HEK293 (cell line): Measurements from ENCODE around the gene LYPD5.

Experiments
- CTCF ChIA-PET: fragments of 350-600 bp; formaldehyde crosslinking; extraction: SDS; loops from one replicate; lab custom pipeline; 2021; ENCODE audit warnings: antibody characterized with exemption; lab: Yijun Ruan, JAX
- POLR2A ChIA-PET: fragments of 300-600 bp; formaldehyde crosslinking; extraction: SDS; loops from one replicate; lab custom pipeline; 2020; ENCODE audit warnings: antibody characterized with exemption, inconsistent platforms; lab: Yijun Ruan, JAX
- H3K27ac ChIP-seq: fragments of 200-500 bp; sonication (Bioruptor generic); 2 replicates; pipeline ENCODE4 v1.5.1; 2014; ENCODE audit warnings: low read depth, low read length, control low read depth, inconsistent platforms; ENCODE audit errors: extremely low read depth
- H3K36me3 ChIP-seq, 2 experiments: fragments of 200-500 bp in 1 of 2; sonication (Bioruptor generic) in 1 of 2; 1 replicate in 1 of 2; 2 replicates in 1 of 2; pipeline ENCODE4 v1.5.1; 2014 to 2017; ENCODE audit warnings: inconsistent platforms in 2 of 2, low read length in 2 of 2; ENCODE audit not compliant: control insufficient read depth in 2 of 2, insufficient read depth in 1 of 2
- H3K4me1 ChIP-seq: fragments of 200-500 bp; sonication (Bioruptor generic); 2 replicates; pipeline ENCODE4 v1.5.1; 2014; ENCODE audit warnings: mild to moderate bottlenecking, low read length, inconsistent platforms; ENCODE audit not compliant: control insufficient read depth, insufficient read depth
- H3K4me3 ChIP-seq: 2 replicates; pipeline ENCODE4 v1.5.1; 2011; ENCODE audit warnings: low read depth, mild to moderate bottlenecking, control low read depth, low read length, moderate library complexity
- H3K9me3 ChIP-seq: fragments of 200-500 bp; sonication (Bioruptor generic); 2 replicates; pipeline ENCODE4 v1.5.1; 2014; ENCODE audit warnings: low read depth, low read length, inconsistent platforms; ENCODE audit not compliant: control insufficient read depth, insufficient read depth
- GFI1B ChIP-seq: fragments of 450-650 bp; formaldehyde crosslinking; IDR thresholded peaks from 2 replicates; pipeline ENCODE4 v1.5.1; 2016; ENCODE audit warnings: missing biosample characterization, missing genetic modification characterization
- KLF16 ChIP-seq: fragments of 450-650 bp; formaldehyde crosslinking; IDR thresholded peaks from 2 replicates; pipeline ENCODE4 v1.5.1; 2017; ENCODE audit warnings: missing biosample characterization, missing genetic modification characterization
- KLF8 ChIP-seq: fragments of 450-650 bp; formaldehyde crosslinking; IDR thresholded peaks from 2 replicates; pipeline ENCODE4 v1.5.1; 2016; ENCODE audit warnings: missing biosample characterization, missing genetic modification characterization
- KLF9 ChIP-seq: fragments of 450-650 bp; formaldehyde crosslinking; IDR thresholded peaks from 2 replicates; pipeline ENCODE4 v1.5.1; 2016; ENCODE audit warnings: missing biosample characterization, missing genetic modification characterization, low read depth
- PATZ1 ChIP-seq: fragments of 450-650 bp; formaldehyde crosslinking; IDR thresholded peaks from 2 replicates; pipeline ENCODE4 v1.5.1; 2016; ENCODE audit warnings: missing biosample characterization, missing genetic modification characterization
- TSHZ1 ChIP-seq: fragments of 450-650 bp; formaldehyde crosslinking; IDR thresholded peaks from 2 replicates; pipeline ENCODE4 v1.5.1; 2016; ENCODE audit warnings: missing biosample characterization, missing genetic modification characterization, borderline replicate concordance
- ZBTB7A ChIP-seq: fragments of 450-650 bp; formaldehyde crosslinking; IDR thresholded peaks from 2 replicates; pipeline ENCODE4 v1.5.1; 2016; ENCODE audit warnings: low read depth, missing biosample characterization, missing genetic modification characterization
- ZNF157 ChIP-seq: fragments of 450-650 bp; formaldehyde crosslinking; IDR thresholded peaks from 2 replicates; pipeline ENCODE4 v1.5.1; 2016; ENCODE audit warnings: missing biosample characterization, missing genetic modification characterization
- ZNF169 ChIP-seq: fragments of 450-650 bp; formaldehyde crosslinking; IDR thresholded peaks from 2 replicates; pipeline ENCODE4 v1.5.1; 2016; ENCODE audit warnings: missing biosample characterization, missing genetic modification characterization
- ZNF221 ChIP-seq: fragments of 450-650 bp; formaldehyde crosslinking; IDR thresholded peaks from 2 replicates; pipeline ENCODE4 v1.5.1; 2017; ENCODE audit warnings: missing biosample characterization, missing genetic modification characterization, borderline replicate concordance
- ZNF280C ChIP-seq: fragments of 450-650 bp; formaldehyde crosslinking; IDR thresholded peaks from 2 replicates; pipeline ENCODE4 v1.5.1; 2016; ENCODE audit warnings: missing biosample characterization, missing genetic modification characterization
- ZNF335 ChIP-seq: fragments of 450-650 bp; formaldehyde crosslinking; conservative IDR thresholded peaks from 2 replicates; pipeline ENCODE4 v1.5.1; 2016; ENCODE audit warnings: missing biosample characterization, missing genetic modification characterization
- ZNF362 ChIP-seq: fragments of 450-650 bp; formaldehyde crosslinking; IDR thresholded peaks from 2 replicates; pipeline ENCODE4 v1.5.1; 2016; ENCODE audit warnings: missing biosample characterization, missing genetic modification characterization
- ZNF48 ChIP-seq: fragments of 450-650 bp; formaldehyde crosslinking; IDR thresholded peaks from 2 replicates; pipeline ENCODE4 v1.5.1; 2016; ENCODE audit warnings: missing biosample characterization, missing genetic modification characterization
- ZNF514 ChIP-seq: fragments of 450-650 bp; formaldehyde crosslinking; IDR thresholded peaks from 2 replicates; pipeline ENCODE4 v1.5.1; 2016; ENCODE audit warnings: missing biosample characterization, missing genetic modification characterization
- ZNF747 ChIP-seq: fragments of 450-650 bp; formaldehyde crosslinking; IDR thresholded peaks from 2 replicates; pipeline ENCODE4 v1.5.1; 2016; ENCODE audit warnings: missing biosample characterization, missing genetic modification characterization
- ZNF776 ChIP-seq: fragments of 450-650 bp; formaldehyde crosslinking; IDR thresholded peaks from 2 replicates; pipeline ENCODE4 v1.5.0; 2017; ENCODE audit warnings: missing biosample characterization, missing genetic modification characterization, borderline replicate concordance
- ZNF777 ChIP-seq: fragments of 450-650 bp; formaldehyde crosslinking; IDR thresholded peaks from 2 replicates; pipeline ENCODE4 v1.5.1; 2017; ENCODE audit warnings: missing biosample characterization, missing genetic modification characterization, borderline replicate concordance
- ZSCAN16 ChIP-seq: fragments of 450-650 bp; formaldehyde crosslinking; IDR thresholded peaks from 2 replicates; pipeline ENCODE4 v1.5.1; 2016; ENCODE audit warnings: missing biosample characterization, missing genetic modification characterization

Gene LYPD5

GRCh38 chr19:43807651-43808050 is 5.4 kb upstream of the LYPD5 start:
- no peak overlapping the region for H3K27ac ChIP-seq
- POLR2A ChIA-PET = no interaction called here
- TF ChIP-seq ZNF362 (tag by site-specific recombination) = no peak
- TF ChIP-seq TSHZ1 (tag by site-specific recombination) = no peak
- no peak for TF ChIP-seq ZNF157 (tag by site-specific recombination)
- no peak for TF ChIP-seq KLF8 (tag by site-specific recombination)
- TF ChIP-seq KLF9 = no peak
- TF ChIP-seq GFI1B (tag by site-specific recombination) = no peak
- no peak for TF ChIP-seq ZNF514
- no peak for TF ChIP-seq ZNF221
- TF ChIP-seq ZNF776 (tag by site-specific recombination) = no peak
- no peak for TF ChIP-seq ZSCAN16 (tag by site-specific recombination)
- TF ChIP-seq ZBTB7A = no peak
- no peak for TF ChIP-seq ZNF169 (tag by site-specific recombination)
- no peak for TF ChIP-seq PATZ1
- no peak for TF ChIP-seq ZNF280C (tag by site-specific recombination)
- no peak for TF ChIP-seq ZNF48 (tag by site-specific recombination)
- TF ChIP-seq ZNF777 (tag by site-specific recombination) = no peak
- H3K36me3 ChIP-seq = no peaks in the 10 kb centered on the region; a peak in 2 of 3 replicates
- H3K4me3 ChIP-seq = no peak overlapping the region
- H3K4me1 ChIP-seq = no peaks in the 10 kb centered on the region
- CTCF ChIA-PET = interaction anchor here (0.6 to 3.0 kb wide), 8 partner anchors 8 to 359 kb away, joined by 3 to 24 read pairs (median 5); no protein-coding TSS in a partner anchor
- H3K9me3 ChIP-seq = peaks cover 3% of the 10 kb centered on the region

GRCh38 chr19:43806848-43807247 is 4.6 kb upstream of the LYPD5 start:
- Histone ChIP-seq H3K4me3 (no peak overlapping the region), H3K9me3 (peaks cover 3% of the 10 kb centered on the region), H3K4me1 (no peaks in the 10 kb centered on the region)
- POLR2A ChIA-PET = no interaction called here
- CTCF ChIA-PET = interaction anchor here (0.6 to 2.5 kb wide), 8 partner anchors 9 to 358 kb away, joined by 3 to 8 read pairs (median 6); no protein-coding TSS in a partner anchor
- no peak for TF ChIP-seq ZNF747 (tag by site-specific recombination)
- TF ChIP-seq ZNF335 (tag by site-specific recombination) = no peak
- no peak for TF ChIP-seq KLF16
- TF ChIP-seq, all 188 proteins: peak for 0
- no peaks in the 10 kb centered on the region; a peak in 2 of 3 replicates for H3K36me3 ChIP-seq
- H3K27ac ChIP-seq = no peak overlapping the region
